ENCODE results near the gene PCNT. TPM values are rescaled to one million over a fixed set of nuclear protein-coding genes. Genes with fewer than 3 reads are reported as not detected.
A peak's percentile ranks its signal among the peaks of the same experiment; 100 is the strongest.
"Not testable (repeated sequence)": the region's sequence is repeated elsewhere in the genome, so short reads cannot be mapped to it uniquely, and the experiment has no call there.

PCNT gene
- total RNA-seq, 1 donor from 2014 or later = 13.2 TPM

DNA sequence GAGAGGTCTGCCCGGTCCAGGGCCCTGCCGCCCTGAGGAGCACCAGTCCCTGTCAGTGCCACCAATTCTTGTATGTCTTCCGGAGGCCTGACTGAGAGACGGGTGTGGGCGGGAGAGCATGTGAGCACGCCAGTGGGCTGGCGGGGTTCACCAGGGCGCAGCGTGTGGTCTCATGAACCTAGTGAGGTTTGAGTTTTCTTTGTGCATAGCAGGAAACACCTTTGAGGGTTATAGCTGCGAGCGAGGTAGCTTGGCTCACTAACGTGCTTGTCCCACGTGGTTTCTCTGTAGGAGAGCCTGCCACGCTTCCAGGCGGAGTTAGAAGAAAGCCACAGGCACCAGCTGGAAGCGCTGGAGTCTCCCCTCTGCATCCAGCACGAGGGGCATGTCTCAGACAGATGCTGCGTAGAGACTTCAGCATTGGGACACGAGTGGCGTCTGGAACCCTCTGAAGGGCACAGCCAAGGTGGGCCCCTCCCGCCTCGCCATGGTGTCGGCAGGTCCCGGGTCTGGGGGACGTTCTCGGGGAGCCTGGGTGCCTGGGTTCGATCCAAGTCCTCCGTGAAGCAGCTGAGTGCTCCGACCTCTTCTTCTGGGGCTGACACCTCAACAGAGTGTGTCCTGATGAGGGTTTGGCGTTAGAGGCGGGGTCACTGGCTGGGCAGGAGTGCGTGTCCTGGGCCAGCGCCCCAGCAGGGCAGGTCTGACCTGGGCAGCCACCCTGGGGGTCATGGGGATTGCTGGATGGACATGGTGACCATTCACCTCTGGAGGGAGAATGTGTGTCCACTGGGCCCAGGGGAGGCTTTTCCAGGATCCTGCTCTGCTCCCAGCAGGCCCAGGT, 31.4 kb downstream of the PCNT start:
- DNase-seq (ENCODE audit: low spot score) = no peak
- no peak for ATAC-seq

DNA sequence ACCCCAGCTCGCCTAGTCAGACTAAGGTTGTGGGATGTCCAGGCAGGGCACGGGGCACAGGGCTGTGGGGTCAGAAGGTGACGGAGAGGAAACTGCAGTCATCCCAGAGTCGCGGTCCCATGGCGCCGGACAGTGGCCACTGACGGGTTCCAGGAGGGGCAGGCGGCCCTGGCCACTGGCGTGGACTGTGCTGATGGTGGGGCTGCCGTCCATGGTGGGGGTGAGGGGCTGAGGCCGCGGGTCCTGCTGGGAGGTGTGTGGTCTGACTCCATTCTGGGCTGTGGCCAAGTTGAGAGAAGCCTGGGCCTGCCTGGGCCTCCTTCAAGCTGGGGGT, 32.0 kb downstream of the PCNT start:
- ATAC-seq (no peak), DNase-seq (ENCODE audit: low spot score) (no peak)

DNA sequence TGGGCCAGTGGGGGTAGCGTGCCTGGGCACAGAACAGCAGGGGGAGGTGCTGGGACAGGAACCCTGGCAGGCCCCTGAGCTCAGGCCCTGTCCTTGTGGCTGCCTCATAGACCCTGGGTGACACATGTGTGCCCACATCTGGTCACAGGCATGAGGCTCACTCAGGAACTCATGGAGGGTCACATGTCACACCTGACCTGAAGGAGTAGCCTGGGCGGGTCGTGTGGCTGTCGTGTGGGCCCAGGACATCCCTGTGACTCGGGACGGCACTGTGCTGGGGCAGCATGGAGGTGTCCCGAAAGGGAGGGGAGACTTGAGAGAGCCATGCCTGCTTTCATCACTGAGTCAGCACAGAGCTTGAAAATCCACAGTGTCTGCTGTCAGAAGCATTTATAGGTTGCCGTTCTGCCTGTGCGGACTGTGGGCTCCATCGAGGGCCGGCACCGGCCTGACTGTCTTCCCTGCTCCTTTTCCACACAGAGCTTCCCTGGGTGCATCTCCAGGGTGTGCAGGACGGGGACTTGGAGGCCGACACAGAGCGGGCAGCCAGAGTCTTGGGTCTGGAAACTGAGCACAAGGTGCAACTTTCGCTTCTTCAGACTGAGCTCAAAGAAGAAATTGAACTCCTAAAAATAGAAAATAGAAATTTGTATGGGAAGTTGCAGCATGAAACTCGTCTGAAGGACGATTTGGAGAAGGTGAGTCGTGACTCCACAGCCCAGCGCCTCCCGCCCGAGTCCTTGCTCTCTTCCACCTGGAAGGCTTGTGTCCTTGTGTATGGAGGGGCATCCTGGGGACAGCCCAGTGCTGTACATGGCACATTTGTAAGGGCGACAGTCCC, 32.8 kb downstream of the PCNT start:
- ATAC-seq (no peak), DNase-seq (ENCODE audit: low spot score) (no peak)

DNA sequence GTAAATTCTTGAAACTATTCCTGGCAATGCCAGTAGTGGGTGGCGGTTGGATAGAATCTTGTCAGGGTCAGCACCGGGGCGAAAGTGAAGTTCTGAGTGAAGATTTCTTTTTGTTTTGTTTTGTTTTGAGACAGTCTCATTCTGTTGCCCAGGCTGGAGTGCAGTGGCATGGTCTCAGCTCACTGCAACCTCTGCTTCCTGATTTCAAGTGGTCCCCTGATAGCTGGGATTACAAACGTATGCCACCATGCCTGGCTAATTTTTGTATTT, 33.3 kb downstream of the PCNT start:
- ATAC-seq (no peak), DNase-seq (ENCODE audit: low spot score) (no peak)

DNA sequence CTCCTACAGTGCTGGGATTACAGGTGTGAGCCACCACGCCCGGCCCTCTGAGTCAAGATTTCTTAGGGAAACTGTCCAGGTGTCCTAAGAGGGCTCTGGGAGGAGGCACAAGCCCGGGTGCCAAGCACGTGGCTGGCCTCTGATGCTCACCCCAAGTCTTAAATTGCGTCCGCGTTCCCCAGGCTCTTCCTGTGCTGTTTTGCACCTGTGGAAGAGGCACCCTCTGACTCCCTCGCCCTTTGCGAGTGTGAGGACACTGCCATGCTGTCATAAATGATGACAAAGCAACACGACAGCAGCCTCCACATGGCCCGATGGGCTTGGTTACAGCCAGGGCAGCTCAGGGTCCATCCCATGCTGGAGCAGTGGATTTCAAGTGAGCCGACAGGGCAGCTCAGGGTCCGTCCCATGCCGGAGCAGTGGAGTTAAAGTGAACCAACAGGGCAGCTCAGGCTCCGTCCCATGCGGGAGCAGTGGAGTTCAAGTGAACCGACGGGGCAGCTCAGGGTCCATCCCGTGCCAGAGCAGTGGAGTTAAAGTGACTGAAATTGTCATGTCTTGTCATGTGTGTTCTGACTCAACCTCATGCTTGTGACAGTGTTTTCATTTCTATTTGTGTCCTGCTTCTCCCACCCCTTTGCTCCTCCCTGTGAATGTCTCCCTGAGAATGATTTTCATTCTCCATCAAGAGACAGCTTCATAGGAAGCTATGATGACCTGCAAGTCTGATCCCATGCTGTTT, 33.9 kb downstream of the PCNT start:
- ATAC-seq (no peak), DNase-seq (ENCODE audit: low spot score) (no peak)

DNA sequence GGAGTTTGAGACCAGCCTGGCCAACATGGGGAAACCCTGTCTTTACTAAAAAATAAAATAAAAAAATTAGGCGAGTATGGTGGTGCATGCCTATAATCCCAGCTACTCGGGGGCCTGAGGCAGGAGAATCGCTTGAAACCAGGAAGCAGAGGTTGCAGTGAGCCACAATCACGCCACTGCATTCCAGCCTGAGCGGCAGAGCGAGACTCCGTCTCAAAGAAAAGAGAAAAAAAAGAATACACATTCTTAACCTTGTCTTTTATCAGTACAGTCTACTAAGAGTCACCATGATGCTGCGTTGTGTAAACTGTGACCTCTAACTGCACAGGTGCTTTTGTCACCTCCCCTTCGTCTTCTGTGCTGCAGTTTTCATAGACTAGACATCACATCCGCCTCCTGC, 37.2 kb downstream of the PCNT start:
- no peak for ATAC-seq
- no peak for DNase-seq (ENCODE audit: low spot score)

DNA sequence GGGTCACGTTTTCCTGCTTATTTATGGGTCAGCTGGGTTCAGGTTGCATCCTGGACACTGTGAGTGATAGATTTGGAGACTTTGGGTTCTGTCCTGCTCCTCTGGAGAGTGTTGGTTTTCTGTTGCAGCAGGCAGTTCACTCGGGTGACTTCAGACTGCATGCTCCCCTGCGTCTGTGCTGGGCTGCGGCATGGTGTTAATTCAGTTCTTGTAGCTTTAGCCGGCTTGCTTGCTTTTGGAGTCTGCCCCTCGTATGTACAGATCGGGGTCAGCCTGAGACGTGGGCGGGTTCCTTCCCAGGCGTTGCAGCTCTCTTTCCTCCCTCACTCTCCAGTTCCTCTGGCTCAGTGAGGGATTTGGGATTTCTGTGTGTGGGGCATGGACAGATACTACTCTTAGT, 38.0 kb downstream of the PCNT start:
- DNase-seq (ENCODE audit: low spot score) = no peak
- ATAC-seq = no peak

DNA sequence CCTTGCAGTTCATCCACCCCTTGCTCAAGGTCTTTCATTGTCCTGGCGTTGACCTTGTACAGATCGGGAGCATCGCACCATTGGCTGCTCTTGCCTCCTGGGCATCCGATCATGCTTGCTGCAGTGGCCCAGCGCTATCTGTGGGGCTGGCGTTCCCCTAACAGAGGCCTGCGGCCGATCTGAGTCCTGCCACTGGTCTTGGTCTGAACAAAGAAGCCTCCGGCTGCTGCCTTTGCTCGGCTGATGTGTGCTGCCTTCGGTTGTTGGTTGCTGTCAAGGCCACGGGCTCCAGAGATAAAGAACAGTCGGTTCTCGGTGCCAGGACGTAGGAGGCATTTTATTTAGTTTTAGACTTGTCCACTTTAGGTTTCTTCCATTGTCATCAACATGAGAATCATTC, 39.0 kb downstream of the PCNT start:
- ATAC-seq = no peak

DNA sequence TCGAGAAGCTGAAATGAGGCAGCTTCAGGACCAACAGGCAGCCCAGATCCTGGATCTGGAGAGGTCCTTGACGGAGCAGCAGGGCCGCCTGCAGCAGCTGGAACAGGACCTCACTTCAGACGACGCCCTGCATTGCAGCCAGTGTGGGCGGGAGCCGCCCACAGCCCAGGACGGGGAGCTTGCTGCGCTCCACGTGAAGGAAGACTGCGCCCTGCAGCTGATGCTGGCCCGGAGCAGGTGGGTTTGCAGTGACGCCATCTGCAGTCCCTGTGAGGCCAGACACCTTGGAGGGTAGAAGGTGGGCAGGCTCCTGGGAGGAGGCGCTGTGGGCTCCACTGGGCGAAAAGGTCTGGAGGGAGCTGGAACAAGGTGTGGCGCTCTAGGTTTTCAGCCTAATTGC, 39.7 kb downstream of the PCNT start:
- ATAC-seq = no peak
- DNase-seq (ENCODE audit: low spot score) = no peak

More for the DNA sequence above, 39.0 kb downstream of the PCNT start:
- no peak for DNase-seq (ENCODE audit: low spot score)

DNA sequence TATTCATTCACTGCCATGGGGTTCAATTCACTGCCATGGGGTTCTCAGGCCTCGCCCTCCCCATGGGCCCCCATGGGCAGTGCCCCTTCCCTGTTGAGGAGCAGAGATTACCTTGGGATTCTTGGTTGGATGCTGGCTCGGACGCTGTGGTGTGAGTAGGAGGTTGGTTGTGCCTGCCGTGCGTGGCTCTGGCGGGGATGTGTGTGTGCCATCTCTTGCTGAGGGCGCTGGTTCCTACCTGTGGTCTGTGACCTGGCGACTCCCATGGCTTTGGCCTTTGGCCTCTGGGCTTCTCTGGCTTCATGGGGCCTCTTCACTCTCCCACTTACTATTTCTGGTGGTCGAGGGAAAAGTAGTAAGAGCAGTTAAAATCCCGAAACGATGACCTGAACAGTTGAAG, 42.1 kb downstream of the PCNT start:
- ATAC-seq = no peak

DNA sequence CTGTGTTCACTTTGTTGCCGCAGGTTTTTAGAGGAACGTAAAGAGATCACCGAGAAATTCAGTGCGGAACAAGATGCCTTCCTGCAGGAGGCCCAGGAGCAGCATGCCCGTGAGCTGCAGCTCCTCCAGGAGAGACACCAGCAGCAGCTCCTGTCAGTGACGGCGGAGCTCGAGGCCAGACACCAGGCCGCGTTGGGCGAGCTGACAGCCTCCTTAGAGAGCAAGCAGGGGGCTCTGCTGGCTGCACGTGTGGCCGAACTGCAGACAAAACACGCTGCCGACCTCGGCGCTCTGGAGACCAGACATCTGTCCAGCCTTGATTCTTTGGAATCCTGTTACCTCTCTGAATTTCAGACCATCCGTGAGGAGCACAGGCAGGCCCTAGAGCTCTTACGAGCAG, 42.6 kb downstream of the PCNT start:
- no peak for ATAC-seq
- DNase-seq (ENCODE audit: low spot score) = no peak

More for the DNA sequence above, 42.1 kb downstream of the PCNT start:
- no peak for DNase-seq (ENCODE audit: low spot score)

DNA sequence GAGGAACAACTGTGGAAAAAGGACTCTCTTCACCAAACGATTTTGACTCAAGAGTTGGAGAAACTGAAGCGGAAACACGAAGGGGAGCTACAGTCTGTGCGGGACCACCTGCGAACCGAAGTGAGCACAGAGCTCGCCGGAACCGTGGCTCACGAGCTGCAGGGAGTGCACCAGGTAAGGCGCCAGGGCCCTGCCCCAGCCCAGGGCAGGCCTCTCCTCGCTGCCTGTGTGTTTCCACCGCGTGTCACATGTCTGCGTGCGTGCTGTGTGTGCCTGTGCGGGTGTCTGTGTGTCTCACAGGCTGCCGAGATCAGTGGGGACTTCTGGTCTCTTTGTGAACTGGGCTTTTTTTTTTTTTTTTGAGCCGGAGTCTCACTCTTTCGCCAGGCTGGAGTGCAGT, 43.0 kb downstream of the PCNT start:
- no peak for DNase-seq (ENCODE audit: low spot score)
- no peak for ATAC-seq

DNA sequence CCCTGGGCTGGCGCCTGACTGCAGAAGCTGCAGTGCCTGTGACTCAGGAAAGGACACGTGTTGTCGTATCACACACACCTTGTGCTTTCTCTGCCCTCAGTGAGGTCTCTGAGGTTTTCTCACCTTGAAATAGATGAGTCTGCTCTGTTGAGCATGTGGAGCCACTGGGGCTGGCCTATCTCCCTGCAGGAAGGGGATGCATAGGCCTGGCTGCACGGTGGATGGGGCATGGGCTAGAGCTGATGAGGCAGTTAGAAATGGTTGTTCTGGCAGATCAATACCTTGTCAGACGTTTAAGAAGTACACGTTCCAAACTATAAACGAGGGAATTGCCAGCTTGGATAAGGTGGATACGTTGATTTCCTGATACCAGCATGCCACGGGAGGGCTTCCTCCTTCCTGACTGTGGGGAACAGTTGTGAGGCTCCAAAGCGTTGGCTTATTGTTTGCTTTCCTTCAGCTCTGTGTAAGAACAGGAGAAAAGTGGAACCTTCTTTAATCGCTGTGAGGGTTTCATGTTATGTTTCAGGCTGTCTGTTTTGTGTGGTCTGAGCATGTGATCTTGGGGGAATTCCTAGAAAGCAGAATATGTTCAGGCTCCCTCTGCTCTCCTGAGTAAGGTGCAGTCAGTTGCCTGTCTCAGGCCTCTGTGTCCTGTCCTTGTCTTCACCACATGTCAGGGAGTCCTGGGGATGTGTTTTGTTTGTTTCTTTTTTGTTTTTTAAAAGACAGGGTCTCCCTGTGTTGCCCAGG, 44.8 kb downstream of the PCNT start:
- DNase-seq (ENCODE audit: low spot score) (no peak), ATAC-seq (no peak)

DNA sequence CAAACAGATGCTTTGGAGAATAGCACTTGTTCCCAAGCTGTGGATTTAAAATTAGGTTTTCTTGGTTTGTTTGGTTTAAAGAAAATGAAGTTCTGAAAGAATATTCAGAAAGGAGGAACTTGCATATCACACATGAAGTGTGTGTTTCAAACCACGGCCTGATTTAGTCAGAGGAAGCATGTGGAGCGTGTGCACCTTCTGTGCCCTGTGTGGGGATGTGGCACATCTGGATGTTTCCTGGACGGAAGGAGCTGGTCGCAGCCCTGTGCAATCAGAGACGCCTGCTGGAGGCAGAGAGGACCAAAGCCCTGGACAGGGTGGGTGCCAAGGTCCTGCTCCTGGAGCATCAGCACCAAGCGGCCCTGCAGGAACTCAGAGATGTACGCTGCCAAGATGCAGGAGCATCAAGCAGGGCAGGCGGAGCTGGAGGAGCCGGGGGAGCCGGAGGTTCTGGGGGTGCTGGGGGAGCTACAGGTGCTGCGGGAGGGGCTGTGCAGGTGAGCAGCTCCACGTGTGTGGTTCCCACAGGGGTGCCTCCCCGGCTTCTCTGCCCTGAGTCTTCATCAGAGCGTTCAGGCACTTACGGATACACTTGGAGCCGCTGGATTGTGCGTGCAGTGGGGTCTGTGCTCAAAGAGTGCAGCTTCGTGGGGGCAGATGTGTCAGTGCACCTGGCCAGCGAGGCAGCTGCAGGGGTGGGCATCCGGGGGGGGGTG, 45.7 kb downstream of the PCNT start:
- DNase-seq (ENCODE audit: low spot score) (no peak), ATAC-seq (no peak)

DNA sequence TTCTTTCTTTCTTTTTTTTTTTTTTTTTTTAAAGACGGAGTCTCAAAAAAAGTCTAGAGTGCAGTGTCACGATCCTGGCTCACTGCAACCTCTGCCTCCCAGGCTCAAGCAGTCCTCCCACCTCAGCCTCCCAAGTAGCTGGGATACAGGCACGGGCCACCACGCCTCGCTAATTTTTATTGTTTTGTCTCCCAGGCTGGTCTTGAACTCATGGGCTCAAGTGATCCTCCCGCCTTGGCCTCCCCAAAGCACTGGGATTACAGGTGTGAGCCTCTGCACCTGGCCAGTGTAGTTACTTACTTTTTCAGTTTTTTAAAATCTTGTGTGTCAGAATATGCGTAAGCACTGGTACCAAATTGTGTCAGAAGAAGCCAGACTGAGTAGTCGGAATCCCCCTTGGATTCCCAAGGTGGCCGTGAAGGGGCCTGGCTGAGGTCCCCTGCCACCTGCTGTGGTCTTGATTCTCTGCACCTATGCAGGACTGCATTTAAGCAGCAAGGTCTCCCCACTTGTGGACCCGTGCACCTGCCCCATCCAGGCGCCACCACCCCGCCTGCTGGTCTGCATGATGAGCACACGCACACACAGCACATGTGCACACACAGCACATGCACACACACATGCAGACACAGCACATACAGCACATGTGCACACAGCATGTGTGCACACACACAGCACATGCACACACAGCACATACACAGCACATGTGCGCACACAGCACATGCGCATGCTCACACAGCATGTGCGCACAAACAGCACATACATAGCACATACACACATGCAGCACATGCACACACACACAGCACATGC, 47.5 kb downstream of the PCNT start:
- ATAC-seq (no peak), DNase-seq (ENCODE audit: low spot score) (no peak)

DNA sequence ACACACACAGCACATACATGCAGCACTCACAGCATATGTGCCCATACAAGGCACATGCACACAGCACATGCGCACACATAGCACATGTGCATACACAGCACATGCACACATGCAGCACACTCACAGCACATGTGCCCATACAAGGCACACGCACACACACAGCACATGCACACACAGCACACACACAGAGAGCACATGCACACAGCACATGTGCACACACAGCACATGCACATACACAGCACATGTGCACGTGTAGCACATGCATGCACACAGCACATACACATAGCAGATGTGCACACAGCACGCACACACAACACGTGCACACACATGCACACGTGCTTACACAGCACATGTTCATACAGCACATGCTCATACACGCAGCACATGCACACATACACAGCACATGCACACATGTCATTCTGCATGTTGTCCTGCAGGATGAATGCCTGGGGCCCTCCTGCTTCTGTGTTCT, 48.1 kb downstream of the PCNT start:
- DNase-seq (ENCODE audit: low spot score) (no peak), ATAC-seq (no peak)

DNA sequence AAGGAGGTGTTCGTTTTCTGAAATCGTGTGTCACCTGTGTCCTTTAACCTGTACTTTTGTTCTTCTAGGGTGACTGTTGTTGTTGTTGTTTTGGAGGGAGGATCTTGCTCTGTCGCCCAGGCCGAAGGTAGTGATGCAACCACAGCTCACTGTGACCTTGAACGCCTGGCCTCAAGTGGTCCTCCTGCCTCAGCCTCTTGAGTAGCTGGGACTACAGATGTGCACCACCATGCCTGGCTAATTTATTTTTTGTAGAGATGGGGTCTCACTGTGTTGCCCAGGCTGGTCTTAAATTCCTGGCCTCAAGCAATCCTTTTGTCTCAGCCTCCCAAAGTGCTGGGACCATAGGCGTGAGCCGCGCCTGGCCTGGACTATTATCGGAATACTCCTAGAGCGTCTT, 49.0 kb downstream of the PCNT start:
- ATAC-seq; DNase-seq (ENCODE audit: low spot score): not testable (repeated sequence)

DNA sequence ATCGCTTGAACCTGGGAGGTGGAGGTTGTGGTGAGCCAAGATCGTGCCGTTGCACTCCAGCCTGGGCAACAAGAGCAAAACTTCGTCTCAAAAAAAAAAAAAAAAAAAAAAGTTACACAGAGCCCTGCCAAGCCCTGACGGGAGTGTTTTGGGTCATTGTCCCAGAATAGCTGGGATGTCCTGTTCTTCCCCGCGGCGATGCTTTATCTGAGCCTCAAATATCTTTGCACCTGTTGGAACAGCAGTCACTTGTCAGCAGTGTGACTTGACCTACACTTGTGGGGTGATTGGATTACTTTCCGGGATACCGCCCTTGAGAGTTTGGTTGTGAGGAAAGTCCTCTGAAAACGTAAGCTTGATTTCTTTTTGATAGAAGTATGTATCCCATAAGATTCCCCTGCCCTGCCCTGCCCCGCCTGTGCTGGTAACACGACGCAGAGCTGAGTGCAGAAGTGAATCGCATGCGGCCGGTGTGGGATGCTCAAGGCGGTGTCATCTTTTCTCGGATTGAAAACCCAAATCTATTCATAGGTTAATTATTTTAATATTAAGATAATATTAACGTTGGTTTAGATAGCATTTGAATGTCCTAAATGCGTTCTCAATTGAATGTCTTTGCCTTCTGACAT, 50.9 kb downstream of the PCNT start:
- DNase-seq (ENCODE audit: low spot score) (no peak), ATAC-seq (peak; percentile 66)

All from left lobe of liver (tissue), 2 donors.